Measurements from ENCODE around the gene CCDC188. TPM values are rescaled to one million over a fixed set of nuclear protein-coding genes. Genes with fewer than 3 reads are reported as not detected.

CCDC188 gene
- total RNA-seq, 2 donors from 2014 or later = 0.58 to 1.5 TPM

DNA sequence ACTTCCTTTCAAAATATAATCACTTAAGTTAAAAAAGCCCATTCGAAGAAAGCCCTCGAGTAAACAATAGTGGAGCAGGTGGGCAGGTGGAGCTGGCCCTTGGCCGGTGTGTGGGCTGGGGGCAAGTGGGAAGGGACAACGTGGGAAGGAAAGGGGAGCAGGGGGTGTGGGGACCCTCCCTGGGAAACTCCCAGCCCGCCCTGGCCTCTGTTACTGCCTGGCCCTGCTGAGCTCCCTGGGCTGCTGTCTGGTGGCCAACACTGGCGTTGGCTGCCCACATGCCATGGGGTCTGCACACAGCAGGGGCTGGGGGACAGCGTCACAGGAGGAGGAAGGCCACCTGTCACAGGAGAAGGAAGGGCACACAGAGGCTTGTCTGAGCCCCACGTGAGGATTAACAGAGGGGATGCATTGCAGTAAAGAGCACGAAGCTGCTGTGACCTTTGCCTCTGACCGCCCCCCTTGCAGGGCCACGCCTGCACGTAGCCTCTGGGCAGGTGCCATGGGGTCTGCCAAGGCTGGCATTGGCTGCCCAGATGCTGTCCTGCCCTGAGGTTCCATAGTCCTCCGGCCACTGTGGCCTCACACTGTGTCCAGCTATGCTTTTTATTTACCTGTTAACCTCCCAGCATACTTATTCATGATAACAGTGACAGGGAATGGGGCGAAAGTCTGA, 36.2 kb upstream of the CCDC188 start:
- intact Hi-C loops (cut with DNase I, micrococcal nuclease) = no loop called here
- DNase-seq = no peak
- ATAC-seq = no peak

GRCh38 chr22:20186183-20186870, 35.5 kb upstream of the CCDC188 start:
- ATAC-seq = no peak
- no peak for DNase-seq
- intact Hi-C loops (cut with DNase I, micrococcal nuclease) = no loop called here

DNA sequence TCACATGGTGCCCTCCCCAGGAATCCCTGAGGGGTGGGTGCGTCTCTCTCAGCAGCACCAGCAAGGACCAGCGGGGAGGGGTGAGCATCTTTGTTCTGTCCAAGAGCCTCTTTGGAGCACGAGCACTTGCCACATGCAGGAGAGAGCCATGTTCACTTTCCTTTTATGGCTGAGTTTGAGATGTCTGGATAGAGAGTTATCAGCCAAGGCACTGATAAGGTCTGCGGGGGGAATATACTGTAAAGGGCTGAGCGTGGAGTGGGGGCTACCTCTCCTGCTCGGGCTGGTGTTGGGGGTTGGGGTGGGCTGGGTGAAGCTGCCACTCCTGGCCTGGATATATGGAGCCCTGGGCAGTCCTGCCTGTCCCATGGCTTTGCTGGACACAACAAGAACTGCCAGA, 34.9 kb upstream of the CCDC188 start:
- ATAC-seq (no peak), DNase-seq (no peak)
- intact Hi-C loops (cut with DNase I, micrococcal nuclease) = no loop called here

DNA sequence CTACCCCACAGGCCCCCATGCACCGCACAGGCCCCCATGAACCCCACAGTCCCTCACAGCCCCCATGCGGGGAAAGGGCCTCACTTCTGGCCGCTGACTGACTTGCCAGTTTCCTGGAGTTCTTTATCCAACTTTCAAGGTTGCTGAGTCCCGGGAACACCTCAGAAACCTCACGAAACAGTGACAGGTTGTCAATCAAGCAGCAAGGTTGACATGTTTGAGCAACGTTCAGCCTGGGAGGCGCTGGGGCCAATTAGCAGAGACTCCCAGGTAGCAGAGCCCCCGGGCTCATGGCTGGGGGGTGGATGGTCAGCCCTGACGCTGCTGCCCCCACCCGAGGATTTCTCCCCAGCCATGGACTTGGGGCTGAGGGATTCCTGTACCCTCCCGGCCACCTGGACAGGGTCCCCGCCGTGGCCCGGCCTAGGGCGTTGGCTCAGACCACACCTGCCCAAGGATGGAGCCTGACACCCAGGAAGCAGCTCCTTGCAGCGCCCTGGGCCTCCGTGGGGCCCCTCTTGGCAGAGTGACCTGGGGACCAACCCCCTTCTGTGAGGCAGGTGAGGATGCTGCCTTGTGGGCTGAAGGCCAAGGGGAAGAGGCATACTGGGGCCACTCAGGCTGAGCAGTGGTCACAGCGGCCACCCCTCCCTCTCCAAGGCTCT, 33.8 kb upstream of the CCDC188 start:
- intact Hi-C loops (cut with DNase I, micrococcal nuclease) = no loop called here
- no peak for DNase-seq
- ATAC-seq = no peak

GRCh38 chr22:20183823-20184222, 33.0 kb upstream of the CCDC188 start:
- no peak for ATAC-seq
- intact Hi-C loops (cut with DNase I, micrococcal nuclease) = no loop called here
- DNase-seq = no peak

- intact Hi-C loops (cut with DNase I, micrococcal nuclease) = no loop called here
- no peak for ATAC-seq
- no peak for DNase-seq
These were observed 32.2 kb upstream of the CCDC188 start for GRCh38 chr22:20183101-20183500.

DNA sequence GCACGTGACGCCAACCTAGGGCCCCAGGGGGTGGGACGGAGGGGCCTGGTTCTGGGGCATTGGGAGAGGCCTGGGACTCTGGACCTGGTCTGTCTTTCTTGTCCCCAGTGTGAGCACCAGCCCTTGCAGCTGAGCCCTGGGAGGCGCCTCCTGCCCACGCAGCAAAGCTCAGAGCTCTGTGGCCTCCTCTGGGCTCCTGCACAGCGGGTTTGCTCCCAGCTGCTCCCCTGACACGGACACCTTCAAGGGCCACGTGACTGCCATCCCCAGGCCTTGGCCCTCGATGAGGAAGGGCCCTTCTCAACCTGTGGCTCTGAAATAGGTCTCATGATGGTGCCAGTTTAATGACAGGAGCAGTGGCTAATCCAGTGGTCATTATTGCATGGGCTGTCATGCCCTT, 31.5 kb upstream of the CCDC188 start:
- DNase-seq = no peak
- intact Hi-C loops (cut with DNase I, micrococcal nuclease) = no loop called here

DNA sequence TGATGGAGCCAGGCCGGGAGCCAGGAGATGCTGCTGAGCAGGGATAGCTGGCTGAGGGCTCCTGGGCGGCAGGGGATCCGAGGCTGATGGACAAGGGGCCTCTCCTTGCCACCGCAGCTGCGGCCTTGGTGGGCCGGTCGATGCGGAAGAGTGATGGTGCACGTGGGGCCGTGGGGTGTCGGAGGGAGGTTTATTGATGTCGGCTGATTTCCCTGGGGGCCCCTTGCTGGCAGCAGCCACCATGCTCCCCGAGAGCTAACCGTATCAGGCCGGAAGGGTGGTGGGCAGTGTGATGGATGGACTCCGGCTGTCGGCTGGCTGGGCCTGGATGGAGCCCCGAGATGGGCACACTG, 31.0 kb upstream of the CCDC188 start:
- intact Hi-C loops (cut with DNase I, micrococcal nuclease) = no loop called here
- no peak for DNase-seq
- no peak for ATAC-seq

More for the DNA sequence above, 31.5 kb upstream of the CCDC188 start:
- no peak for ATAC-seq

- DNase-seq (no peak), ATAC-seq (peak; percentile 57)
- intact Hi-C loops (cut with DNase I, micrococcal nuclease) = no loop called here
These were observed 30.5 kb upstream of the CCDC188 start for GRCh38 chr22:20181194-20181883.

GRCh38 chr22:20180640-20181039, 29.8 kb upstream of the CCDC188 start:
- intact Hi-C loops (cut with DNase I, micrococcal nuclease) = no loop called here
- ATAC-seq = no peak
- DNase-seq = no peak

GRCh38 chr22:20180245-20180630, 29.4 kb upstream of the CCDC188 start:
- no peak for DNase-seq
- no peak for ATAC-seq
- intact Hi-C loops (cut with DNase I, micrococcal nuclease) = no loop called here

DNA sequence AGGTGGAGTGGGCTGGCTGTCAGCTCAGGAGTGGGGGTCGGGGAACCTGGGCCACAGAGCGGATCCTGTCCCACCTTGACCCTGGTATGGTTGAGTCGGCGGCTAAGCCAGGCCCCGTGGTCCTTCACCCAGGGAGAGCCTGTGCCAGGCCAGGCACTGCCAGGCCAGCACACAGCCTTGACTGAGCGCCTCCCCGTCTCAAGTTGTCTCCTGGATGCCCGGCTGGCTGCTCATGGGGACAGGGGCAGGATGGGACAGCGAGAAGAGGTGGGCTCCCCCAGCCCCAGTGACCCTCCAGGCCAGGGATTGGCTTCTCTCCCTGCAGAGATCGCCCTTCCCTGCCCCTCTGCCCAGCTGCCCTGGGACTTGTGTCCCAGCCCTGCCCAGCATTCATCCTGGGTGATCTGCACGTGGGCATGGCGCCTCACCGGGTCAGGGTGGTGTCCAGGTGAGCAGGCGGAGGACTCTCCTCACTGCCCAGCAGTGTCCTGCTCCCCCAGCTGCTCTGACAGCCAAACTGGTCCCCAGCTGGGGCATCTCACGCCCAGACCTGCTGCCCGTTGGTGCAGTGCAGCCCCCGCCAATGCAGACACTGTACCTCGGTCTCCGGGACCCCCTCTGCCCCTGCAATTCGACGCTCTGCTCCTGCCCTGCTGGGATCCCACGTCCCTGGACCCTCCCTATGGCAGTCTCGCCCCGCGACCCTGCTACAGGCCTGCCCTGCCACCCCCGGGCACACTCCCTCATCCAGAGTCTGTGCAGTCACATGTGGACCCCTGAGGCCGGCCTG, 28.8 kb upstream of the CCDC188 start:
- ATAC-seq = no peak
- intact Hi-C loops (cut with DNase I, micrococcal nuclease) = no loop called here

GRCh38 chr22:20178915-20179227, 28.0 kb upstream of the CCDC188 start:
- intact Hi-C loops (cut with DNase I, micrococcal nuclease) = no loop called here
- ATAC-seq = no peak
- no peak for DNase-seq

More for the DNA sequence above, 28.8 kb upstream of the CCDC188 start:
- no peak for DNase-seq

GRCh38 chr22:20178075-20178914, 27.4 kb upstream of the CCDC188 start:
- ATAC-seq (no peak), DNase-seq (no peak)
- intact Hi-C loops (cut with DNase I, micrococcal nuclease) = no loop called here

DNA sequence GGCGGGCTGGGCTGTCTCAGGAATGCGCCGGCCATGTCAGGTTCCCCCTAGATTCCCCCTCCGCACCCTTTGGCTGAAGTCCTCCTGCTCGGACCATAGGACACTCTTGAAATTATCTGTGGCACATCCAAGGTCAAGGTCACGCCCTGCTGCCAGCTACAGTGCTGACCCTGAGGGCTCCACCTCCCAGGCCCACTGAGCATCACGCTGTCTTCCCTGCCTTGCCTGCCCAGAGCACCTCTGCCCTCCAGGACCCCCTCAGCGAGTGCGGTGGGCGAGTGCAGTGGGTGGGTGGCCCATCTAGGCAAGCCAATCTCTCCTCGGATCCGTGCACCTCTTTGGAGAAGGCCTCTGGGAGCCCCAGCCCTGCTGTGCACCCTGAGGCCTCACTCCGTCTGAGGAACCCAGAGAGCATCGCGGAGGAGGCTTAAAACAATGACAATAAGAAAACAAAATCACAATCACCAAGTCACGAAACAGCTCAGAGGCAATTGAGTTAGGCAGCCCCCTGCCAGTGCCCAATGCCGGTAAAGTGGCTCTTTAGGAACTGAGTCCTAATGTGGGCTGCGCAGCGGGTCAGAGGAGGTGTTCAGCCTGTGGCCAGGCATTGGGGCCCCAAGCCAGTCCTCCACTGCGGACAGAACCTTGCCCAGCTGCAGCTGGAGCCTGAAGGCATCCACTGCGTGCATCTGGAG, 26.5 kb upstream of the CCDC188 start:
- intact Hi-C loops (cut with DNase I, micrococcal nuclease) = no loop called here
- ATAC-seq = no peak
- no peak for DNase-seq

- no peak for ATAC-seq
- intact Hi-C loops (cut with DNase I, micrococcal nuclease) = no loop called here
- no peak for DNase-seq
These were observed 25.7 kb upstream of the CCDC188 start for GRCh38 chr22:20176421-20177085.

- no peak for ATAC-seq
- DNase-seq = no peak
- intact Hi-C loops (cut with DNase I, micrococcal nuclease) = no loop called here
These were observed 24.7 kb upstream of the CCDC188 start for GRCh38 chr22:20175597-20175900.

Measured in left colon (tissue), 2 donors.